Right cardiac atrium (tissue), 5 donors: ENCODE measurements around the gene PCDH1. TPM values are rescaled to one million over a fixed set of nuclear protein-coding genes. Genes with fewer than 3 reads are reported as not detected.

Experiments
- ATAC-seq, 2 donors: fragments of 200-7000 bp; cut with Tn5 transposase; one replicate each; pipeline versions ENCODE4 v1.8.0 to v1.9.1; 2020; ENCODE audit warnings: moderate library complexity in 2 of 2, mild to moderate bottlenecking in 1 of 2
- DNase-seq, 3 donors: peaks; one replicate each; pipeline ENCODE4 v3.0.0-alpha.2; 2020
- H3K27ac ChIP-seq: one replicate; pipeline ENCODE4 v1.5.1; 2013; ENCODE audit warnings: mild to moderate bottlenecking, low read length, control low read depth, moderate library complexity
- H3K27me3 ChIP-seq: one replicate; pipeline ENCODE4 v1.6.1; 2013; ENCODE audit not compliant: control insufficient read depth, insufficient read depth
- H3K4me1 ChIP-seq: one replicate; pipeline ENCODE4 v1.6.1; 2013; ENCODE audit warnings: low read length; ENCODE audit not compliant: control insufficient read depth, insufficient read depth
- H3K4me3 ChIP-seq: one replicate; pipeline ENCODE4 v1.5.1; 2013; ENCODE audit warnings: low read length, control low read depth
- H3K9me3 ChIP-seq: one replicate; pipeline ENCODE4 v1.6.1; 2013; ENCODE audit warnings: low read length; ENCODE audit not compliant: control insufficient read depth
- WGBS: extraction: QIAGEN DNeasy Blood & Tissue Kit; methylation state at CpG from one replicate; pipeline ENCODE4 v1.1.7; 2013; 5-methylcytosine and 5-hydroxymethylcytosine counted together
- intact Hi-C, 4 donors: fragments of 100-400 bp; cut with DNase I; formaldehyde crosslinking; loops; one replicate each; pipeline versions ENCODE4 v1.11.0 to v1.14.0; 2022 to 2023
- polyA plus RNA-seq: library from polyadenylated mRNA; stranded (reverse); fragments of 200-250 nt; gene quantifications from one replicate; pipeline ENCODE4 v1.2.3, GENCODE V29; 2013
- total RNA-seq, 4 donors: library from RNA; stranded (reverse); fragmentation: NEBNext Ultra II Directional; extraction: Animal tissue kit (Norgen Biotek cat#: 25700); gene quantifications; one replicate each; pipeline ENCODE4 v1.2.1, GENCODE V29; 2021
- donor health status: healthy with polysubstance abuse.
- donor health status: DM: no; HTN: yes; CAD: no.
- donor health status: DM: no; HTN: no; CAD: no.
- donor health status: DM: no; HTN: yes; CAD: no; lungs with severe emphysema.
- donor health status: DM: yes; HTN: yes; CAD: no.

Gene PCDH1
- total and polyA plus RNA-seq, 5 donors: 7.2 to 21.3 (median 9.8) TPM

- 26% methylated on average over 7 of the region's 7 CpGs for WGBS
- ATAC-seq (no peak), DNase-seq (peak in 1 of 3 donors; percentile 41)
- Histone ChIP-seq H3K27me3 (no peaks in the 10 kb centered on the region), H3K4me3 (no peak overlapping the region), H3K27ac (peak overlapping the region; percentile 80), H3K4me1 (peaks cover 3% of the 10 kb centered on the region), H3K9me3 (no peaks in the 10 kb centered on the region)
- intact Hi-C loops: loop anchor here (2.0 to 10.0 kb wide), 5 partner anchors 53 to 178 kb away; partner anchors contain the start of gene PCDH12 (in 1 of the 4)
Observed at GRCh38 chr5:141879941-141880738, 1.9 kb upstream of the PCDH1 start.

DNA sequence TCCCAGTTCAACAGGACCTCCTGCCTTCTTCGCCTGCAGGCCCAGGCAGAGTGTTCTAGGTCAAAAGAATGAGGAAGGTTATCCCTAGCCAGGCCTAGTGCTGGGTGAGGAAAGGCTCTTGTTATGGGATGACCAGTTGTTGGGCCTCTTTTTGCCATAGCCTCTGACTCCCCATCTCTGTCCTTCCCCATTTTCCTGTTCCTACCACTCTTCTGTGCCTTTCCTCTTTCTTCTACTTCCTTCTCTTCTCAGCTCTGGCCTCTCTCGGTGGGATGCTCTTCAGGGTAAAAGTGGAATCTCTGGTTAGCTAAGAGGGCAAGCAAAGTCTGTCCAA is 1.2 kb upstream of the PCDH1 start:
- H3K27ac ChIP-seq: peak overlapping the region; percentile 42
- 0% methylated on average over 2 of the region's 2 CpGs for WGBS
- H3K27me3 ChIP-seq: no peaks in the 10 kb centered on the region
- H3K9me3 ChIP-seq: no peaks in the 10 kb centered on the region
- H3K4me3 ChIP-seq: no peak overlapping the region
- ATAC-seq (no peak), DNase-seq (no peak)
- H3K4me1 ChIP-seq: peaks cover 3% of the 10 kb centered on the region
- intact Hi-C loops: loop anchor here in 3 of 4 donors (2.0 to 10.0 kb wide), 4 partner anchors 52 to 177 kb away; no protein-coding TSS in a partner anchor

GRCh38 chr5:141878711-141879425 is 658 bp upstream of the PCDH1 start:
- no peaks in the 10 kb centered on the region for H3K27me3 ChIP-seq
- ATAC-seq (peak; percentile 81 to 89), DNase-seq (peak; percentile 91 to 92 (median 92))
- WGBS: under 1% methylated on average over 40 of the region's 40 CpGs
- H3K4me1 ChIP-seq: peaks cover 3% of the 10 kb centered on the region
- H3K27ac ChIP-seq: peak overlapping the region; percentile 83
- intact Hi-C loops: loop anchor here in 3 of 4 donors (2.0 to 10.0 kb wide), 4 partner anchors 52 to 177 kb away; no protein-coding TSS in a partner anchor
- no peaks in the 10 kb centered on the region for H3K9me3 ChIP-seq
- peak overlapping the region; percentile 90 for H3K4me3 ChIP-seq

- Histone ChIP-seq H3K27me3 (no peaks in the 10 kb centered on the region), H3K4me1 (peaks cover 3% of the 10 kb centered on the region), H3K9me3 (no peaks in the 10 kb centered on the region), H3K4me3 (peak overlapping the region; percentile 90), H3K27ac (peak overlapping the region; percentile 51)
- no peak for ATAC-seq
- WGBS: under 1% methylated on average over 55 of the region's 55 CpGs
- intact Hi-C loops: loop anchor here in 3 of 4 donors (2.0 to 10.0 kb wide), 4 partner anchors 50 to 175 kb away; no protein-coding TSS in a partner anchor
- DNase-seq: peak in 2 of 3 donors; percentile 68 to 70
Observed at GRCh38 chr5:141877356-141878185, 639 bp downstream of the PCDH1 start.

DNA sequence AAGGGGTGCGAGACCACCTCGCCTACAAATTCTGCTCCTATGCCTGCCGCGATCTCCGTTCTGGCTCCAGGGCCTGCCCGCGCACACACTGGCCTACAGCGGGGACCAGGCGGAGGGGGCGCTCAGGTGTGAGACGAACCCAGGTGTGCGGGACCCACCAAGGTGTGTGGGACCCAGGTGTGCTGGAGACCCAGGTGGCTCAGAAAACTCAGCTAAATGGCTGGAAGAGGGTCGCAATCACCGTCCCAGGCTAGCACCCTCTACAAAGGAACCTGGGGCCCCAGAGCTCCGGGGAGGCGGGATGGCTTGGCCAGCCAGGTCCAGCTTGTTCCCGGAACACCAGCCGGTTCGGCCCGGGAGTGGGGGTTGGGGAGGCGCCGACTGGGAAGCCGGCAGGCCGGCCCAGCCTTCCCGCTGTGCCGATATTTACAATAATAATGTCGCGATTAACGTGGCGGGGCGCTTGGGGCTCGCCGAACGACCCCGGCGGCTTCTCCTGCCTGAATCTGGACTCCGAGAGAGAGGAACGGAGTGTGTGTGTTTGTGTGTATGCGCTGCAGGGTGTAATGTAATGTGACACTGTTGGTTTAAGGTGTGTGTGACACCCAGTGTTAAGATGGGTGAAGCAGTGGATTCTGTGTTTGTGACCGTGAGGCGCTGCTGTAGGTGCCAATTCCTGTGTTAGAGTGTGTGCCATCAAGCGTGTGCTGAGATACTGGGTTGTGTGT is 1.4 kb downstream of the PCDH1 start:
- intact Hi-C loops: loop anchor here in 3 of 4 donors (5.0 to 10.0 kb wide), 3 partner anchors 49 to 174 kb away; no protein-coding TSS in a partner anchor
- H3K27me3 ChIP-seq: no peaks in the 10 kb centered on the region
- WGBS: 1% methylated on average over 42 of the region's 42 CpGs

GRCh38 chr5:141875795-141876627 is 2.2 kb downstream of the PCDH1 start:
- H3K4me3 ChIP-seq: peak overlapping the region; percentile 90
- H3K27me3 ChIP-seq: no peaks in the 10 kb centered on the region
- WGBS: under 1% methylated on average over 65 of the region's 65 CpGs
- ATAC-seq: peak; percentile 4 to 42
- H3K27ac ChIP-seq: peak overlapping the region; percentile 65
- no peaks in the 10 kb centered on the region for H3K9me3 ChIP-seq
- DNase-seq: peak; percentile 53 to 79 (median 73)
- intact Hi-C loops: loop anchor here in 3 of 4 donors (5.0 to 10.0 kb wide), 3 partner anchors 49 to 174 kb away; no protein-coding TSS in a partner anchor
- H3K4me1 ChIP-seq: peaks cover 6% of the 10 kb centered on the region

More for the DNA sequence above, 1.4 kb downstream of the PCDH1 start:
- Histone ChIP-seq H3K27ac (peak overlapping the region; percentile 65), H3K9me3 (no peaks in the 10 kb centered on the region), H3K4me3 (peak overlapping the region; percentile 90), H3K4me1 (peaks cover 3% of the 10 kb centered on the region)
- ATAC-seq (no peak), DNase-seq (peak in 2 of 3 donors; percentile 68 to 75)

- no peaks in the 10 kb centered on the region for H3K9me3 ChIP-seq
- H3K4me1 ChIP-seq: peaks cover 5% of the 10 kb centered on the region
- DNase-seq: no peak
- 19% methylated on average over 9 of the region's 9 CpGs for WGBS
- intact Hi-C loops: loop anchor here in 3 of 4 donors (5.0 to 10.0 kb wide), 3 partner anchors 48 to 173 kb away; no protein-coding TSS in a partner anchor
- peak overlapping the region; percentile 32 for H3K27ac ChIP-seq
- no peaks in the 10 kb centered on the region for H3K27me3 ChIP-seq
- peak overlapping the region; percentile 90 for H3K4me3 ChIP-seq
- no peak for ATAC-seq
Observed at GRCh38 chr5:141875022-141875740, 3.0 kb downstream of the PCDH1 start.

DNA sequence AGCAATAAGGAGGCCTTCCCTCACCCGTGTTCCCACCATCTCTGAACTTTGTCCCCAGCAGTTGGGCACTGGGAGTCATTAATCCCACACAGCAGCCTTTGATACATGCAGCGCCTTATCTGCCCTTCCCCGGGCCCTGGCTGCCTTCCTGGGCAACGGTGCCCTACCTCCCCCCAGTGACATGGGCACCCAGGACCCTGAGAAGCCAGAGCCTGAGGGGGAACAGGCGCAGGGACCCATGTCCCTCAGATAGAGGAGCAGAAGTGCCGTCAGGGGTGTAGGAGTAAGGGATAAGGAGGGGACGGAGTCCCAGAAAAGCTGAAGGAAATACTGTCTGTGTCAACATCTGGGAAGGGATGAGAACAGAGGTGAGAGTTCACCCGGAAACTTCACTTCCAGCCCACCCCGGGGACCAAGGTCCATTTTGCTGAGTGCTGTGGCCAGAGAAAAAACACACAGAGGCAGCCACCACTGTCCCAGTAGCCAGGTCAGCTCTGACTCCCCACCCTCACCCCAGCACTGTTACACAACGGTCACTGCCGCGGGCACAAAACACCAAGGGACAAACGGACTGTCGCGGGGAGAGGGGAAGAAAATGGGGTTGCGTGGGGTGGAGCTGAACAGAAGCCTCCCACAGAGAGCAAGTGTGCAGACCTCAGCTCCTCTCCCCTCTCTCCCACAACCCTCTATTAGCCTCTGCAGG is 3.8 kb downstream of the PCDH1 start:
- peak in 1 of 3 donors; percentile 51 for DNase-seq
- WGBS: 33% methylated on average over 16 of the region's 16 CpGs
- H3K4me1 ChIP-seq: peaks cover 4% of the 10 kb centered on the region
- no peaks in the 10 kb centered on the region for H3K27me3 ChIP-seq
- no peak for ATAC-seq
- H3K27ac ChIP-seq: peak overlapping the region; percentile 21
- intact Hi-C loops: loop anchor here in 1 of 4 donors (10.0 kb wide), 1 partner anchor 70 kb away; no protein-coding TSS in a partner anchor
- H3K9me3 ChIP-seq: no peaks in the 10 kb centered on the region
- peak overlapping the region; percentile 90 for H3K4me3 ChIP-seq
